ENCODE results near the gene P2RX1.

DNA sequence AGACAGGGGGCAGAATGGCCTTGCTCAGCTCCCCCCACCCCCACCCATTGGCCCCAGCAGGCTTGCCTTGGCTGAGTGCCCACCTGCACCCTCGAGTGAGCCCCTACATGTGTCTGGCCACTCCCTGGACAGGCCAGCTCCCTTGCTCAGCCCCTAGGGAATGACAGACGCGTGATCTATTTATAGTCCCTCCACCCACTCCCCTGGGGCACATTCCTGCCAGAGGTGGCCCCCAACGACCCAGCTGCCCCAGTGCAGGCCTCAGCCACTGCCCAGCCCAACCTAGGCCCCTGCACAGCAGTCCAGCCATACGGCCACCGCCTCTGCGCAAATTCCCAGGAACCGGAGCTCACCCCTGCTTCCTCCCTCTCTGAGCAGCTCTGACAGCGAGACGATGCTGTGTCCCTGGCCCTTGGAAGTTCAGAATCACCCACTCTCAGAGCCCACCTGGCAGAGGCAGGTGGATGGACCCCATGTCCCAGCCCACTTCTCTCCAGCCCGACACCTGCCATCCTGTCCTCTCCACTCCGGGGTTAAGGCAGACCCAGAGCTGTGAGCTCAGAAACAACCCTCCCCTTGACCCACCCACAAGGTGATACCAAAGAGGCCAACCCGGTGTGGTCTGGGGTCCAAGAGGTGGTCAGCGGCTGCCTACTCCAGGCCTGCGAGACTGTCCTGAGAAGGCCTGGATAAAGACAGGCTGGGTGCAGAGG, 11.5 kb upstream of the P2RX1 start:
- TF ChIP-seq, protein P1, sequence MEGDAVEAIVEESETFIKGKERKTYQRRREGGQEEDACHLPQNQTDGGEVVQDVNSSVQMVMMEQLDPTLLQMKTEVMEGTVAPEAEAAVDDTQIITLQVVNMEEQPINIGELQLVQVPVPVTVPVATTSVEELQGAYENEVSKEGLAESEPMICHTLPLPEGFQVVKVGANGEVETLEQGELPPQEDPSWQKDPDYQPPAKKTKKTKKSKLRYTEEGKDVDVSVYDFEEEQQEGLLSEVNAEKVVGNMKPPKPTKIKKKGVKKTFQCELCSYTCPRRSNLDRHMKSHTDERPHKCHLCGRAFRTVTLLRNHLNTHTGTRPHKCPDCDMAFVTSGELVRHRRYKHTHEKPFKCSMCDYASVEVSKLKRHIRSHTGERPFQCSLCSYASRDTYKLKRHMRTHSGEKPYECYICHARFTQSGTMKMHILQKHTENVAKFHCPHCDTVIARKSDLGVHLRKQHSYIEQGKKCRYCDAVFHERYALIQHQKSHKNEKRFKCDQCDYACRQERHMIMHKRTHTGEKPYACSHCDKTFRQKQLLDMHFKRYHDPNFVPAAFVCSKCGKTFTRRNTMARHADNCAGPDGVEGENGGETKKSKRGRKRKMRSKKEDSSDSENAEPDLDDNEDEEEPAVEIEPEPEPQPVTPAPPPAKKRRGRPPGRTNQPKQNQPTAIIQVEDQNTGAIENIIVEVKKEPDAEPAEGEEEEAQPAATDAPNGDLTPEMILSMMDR (IDR thresholded peaks at IDR 0.05): no peak
- TF ChIP-seq POLR2AphosphoS5 (IDR thresholded peaks at IDR 0.05; ENCODE audit: insufficient read depth in 1 of 2, low read depth in 1 of 2): no peak
- TF ChIP-seq POLR2A (IDR thresholded peaks at IDR 0.05): no peak

All from vagina (tissue), 2 donors.